Activated CD8-positive, alpha-beta memory T cell treated with anti-CD3 and anti-CD28 coated beads, Interleukin-2, amount 50 U/mL, for 48 hours (primary cell): ENCODE measurements around the gene ABCC11.
A peak's percentile ranks its signal among the peaks of the same experiment; 100 is the strongest.
"Not testable (repeated sequence)": the region's sequence is repeated elsewhere in the genome, so short reads cannot be mapped to it uniquely, and the experiment has no call there.

Experiments
- DNase-seq: peaks from one replicate; pipeline ENCODE4 v3.0.0-alpha.2; 2020

The ABCC11 gene

DNA sequence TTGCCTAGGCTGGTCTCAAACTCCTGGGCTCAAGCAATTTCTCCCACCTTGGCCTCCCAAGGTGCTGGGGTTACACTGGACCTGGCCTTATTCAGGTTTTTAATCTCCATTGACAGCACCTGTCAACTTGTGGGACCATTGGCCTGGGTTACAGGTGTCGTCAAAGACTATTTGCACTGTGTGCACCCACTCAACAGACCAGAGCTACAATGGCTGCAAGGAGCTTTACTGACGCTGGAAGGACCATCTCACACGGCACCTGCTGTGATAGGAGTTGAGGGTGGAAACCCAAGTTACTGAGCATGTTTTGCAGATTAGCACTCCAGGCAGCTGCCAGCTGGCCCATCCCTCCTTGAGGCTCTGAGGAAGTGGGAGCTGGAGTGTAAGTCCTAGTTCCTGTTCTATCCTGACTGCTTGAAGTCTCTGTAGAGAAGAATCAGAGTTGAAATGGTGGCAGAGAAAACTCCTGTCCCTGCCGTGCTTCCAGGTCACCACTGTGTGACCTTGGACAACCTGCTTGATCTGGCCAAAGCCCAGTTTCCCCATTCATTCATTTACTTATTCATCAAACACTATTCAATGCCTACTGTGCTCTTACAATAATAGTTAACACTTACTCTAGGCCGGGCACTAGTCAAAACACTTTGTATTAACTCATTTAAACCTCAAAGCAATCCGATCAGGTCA lies 45.7 kb downstream of the ABCC11 start:
- DNase-seq: no peak

DNA sequence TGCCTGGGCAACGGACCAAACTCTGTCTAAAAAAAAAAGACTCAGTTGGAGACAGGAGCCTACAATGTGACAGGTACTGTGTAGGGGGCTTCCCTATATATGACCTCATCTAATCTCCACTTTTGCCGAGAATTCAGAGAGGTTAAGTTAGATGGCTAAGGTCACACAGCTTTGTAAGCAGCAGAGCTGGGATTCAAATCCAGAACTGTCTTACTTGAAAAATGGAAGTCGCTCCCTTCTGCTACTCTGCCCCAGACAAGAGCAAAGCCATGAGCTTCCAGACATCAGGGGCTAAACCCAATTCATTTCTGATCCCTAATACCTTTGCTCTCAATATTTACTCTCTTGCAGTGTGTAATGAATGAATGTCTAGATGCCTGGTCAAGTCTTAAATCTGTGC lies 50.0 kb downstream of the ABCC11 start:
- DNase-seq: no peak

- DNase-seq: no peak
Measured at GRCh38 chr16:48194828-48195556, 52.3 kb downstream of the ABCC11 start.

DNA sequence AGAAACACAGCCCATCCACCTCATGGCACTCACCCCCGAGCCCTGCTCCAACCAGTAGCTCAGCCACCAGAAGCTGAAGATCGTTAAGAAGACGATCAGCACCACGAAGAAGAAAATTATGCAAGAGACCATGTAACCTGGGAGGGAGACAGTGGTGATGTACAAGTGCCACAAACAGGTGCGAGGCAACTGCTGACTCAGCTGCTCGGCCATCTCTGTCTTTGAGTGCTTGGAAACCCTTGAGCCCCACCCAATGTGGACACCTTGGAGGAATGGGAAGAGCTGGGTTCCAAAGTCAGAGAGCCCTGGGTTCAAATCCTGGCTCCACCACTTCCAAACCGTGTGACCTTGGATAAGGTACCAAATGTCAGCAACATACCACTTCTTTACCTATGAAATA lies 53.5 kb downstream of the ABCC11 start:
- DNase-seq: no peak

GRCh38 chr16:48188449-48189102 lies 58.8 kb downstream of the ABCC11 start:
- DNase-seq: no peak

DNA sequence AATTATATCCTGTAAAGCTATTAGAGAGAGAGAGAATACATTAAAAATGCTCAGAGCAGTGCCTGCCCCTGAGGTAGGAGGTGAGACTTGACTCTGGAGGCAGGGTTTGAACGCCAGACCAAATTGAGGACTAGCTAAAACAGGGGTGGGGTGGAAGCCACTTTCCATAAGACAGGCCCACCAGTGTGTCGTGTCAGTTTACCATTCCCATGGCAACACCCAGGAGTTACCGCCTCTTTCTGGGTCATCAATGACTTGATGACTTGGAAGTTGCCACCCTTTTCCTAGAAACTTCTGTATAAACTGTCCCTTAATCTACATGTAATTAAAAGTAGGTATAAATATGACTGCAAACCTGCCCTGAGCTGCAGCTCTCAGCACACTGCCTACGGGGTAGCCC lies 59.6 kb downstream of the ABCC11 start:
- DNase-seq: no peak

- no peak for DNase-seq
Measured at GRCh38 chr16:48184681-48185080, 62.7 kb downstream of the ABCC11 start.

GRCh38 chr16:48182979-48183537 lies 64.3 kb downstream of the ABCC11 start:
- no peak for DNase-seq

- not testable (repeated sequence) for DNase-seq
Measured at GRCh38 chr16:48181746-48182520, 65.4 kb downstream of the ABCC11 start.

GRCh38 chr16:48180868-48181480 lies 66.4 kb downstream of the ABCC11 start:
- DNase-seq: no peak

DNA sequence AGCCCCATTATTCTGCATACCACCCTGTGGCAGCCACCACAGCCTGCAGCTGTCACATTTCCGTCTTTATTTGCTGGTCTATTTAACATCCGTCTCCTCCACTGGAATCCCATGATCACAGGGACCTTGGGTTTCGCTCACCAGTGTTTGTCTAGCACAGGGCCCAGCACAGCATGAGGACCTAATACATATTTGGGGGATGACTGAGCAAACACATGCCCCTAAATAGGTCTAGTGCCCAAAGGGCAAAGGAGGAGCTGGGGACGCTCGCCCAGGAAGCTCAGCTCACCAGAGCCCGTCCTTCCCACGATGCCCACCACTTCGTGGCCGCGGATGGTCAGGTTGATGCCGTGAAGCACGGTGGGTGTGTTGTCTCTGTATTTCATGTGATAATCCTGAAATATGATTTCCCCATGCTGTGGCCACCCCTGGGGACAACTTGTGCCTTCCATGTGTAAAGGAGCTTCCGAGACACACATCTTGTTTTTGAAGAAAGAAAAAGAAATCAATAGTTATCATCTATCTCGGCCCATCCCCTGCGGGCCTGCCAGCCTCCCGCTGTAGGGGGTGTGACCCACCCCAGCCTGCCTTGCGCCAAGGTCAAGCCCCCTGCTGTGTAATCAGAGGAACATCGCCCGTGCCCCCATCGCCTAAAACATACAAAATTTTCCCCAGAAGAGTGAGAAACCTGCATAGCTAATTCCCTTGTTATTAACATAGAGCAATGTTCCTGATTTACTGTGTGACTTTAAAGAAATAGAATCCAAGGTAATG lies 70.5 kb downstream of the ABCC11 start:
- no peak for DNase-seq

- no peak for DNase-seq
Measured at GRCh38 chr16:48173889-48174288, 73.5 kb downstream of the ABCC11 start.

DNA sequence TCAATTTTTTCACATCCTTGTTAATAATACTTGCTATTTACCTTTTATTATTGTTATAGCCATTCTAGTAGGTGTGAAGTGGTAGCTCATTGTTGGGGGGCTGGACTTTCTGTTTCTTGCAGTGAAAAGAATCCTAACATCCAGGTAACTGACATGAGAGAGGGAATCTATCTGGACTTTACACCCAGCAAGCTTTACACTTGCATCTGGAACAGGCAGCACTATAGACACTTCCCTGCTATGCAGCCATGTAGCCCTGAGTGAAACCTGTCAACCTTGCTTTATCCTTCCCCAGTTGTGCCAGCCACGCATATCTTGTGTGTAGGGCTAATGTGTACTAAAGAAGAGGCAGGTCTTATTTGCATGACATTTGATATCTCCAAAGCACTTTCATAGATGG lies 74.7 kb downstream of the ABCC11 start:
- DNase-seq: no peak

GRCh38 chr16:48169896-48170295 lies 77.4 kb downstream of the ABCC11 start:
- no peak for DNase-seq

DNA sequence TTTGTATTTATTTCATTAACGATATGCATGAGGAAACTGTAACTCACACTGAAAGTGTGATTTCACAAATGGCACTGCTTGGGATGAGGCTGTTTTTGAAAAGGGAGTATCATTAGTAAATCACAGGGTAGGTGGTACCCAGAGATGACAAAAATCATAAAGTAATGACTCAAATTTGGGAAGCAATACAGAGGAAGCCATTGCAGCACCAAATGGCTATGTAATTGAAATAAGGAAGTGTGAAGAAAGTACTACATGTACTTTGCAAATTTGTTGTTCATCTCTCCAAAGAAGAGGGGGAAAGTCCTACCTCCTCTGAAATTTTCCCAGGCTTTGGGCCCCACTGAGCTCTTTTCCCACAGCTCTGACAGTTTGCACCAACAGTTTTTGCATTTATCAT lies 79.3 kb downstream of the ABCC11 start:
- DNase-seq: no peak

DNA sequence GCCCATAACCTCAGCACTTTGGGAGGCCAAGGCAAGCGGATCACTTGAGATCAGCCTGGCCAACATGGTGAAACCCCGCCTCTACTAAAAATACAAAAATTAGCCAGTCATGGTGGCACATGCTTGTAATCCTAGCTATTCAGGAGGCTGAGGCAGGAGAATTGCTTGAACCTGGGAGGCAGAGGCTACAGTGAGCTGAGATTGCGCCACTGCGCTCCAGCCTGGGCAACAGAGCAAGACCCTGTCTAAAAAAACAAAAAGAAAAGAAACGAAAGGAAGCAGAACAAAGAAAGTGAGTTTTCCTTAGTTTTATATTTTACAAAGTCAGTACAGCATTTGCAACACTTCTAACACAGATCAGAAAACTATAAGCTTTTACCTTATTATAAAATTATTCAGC lies 80.7 kb downstream of the ABCC11 start:
- not testable (repeated sequence) for DNase-seq

DNA sequence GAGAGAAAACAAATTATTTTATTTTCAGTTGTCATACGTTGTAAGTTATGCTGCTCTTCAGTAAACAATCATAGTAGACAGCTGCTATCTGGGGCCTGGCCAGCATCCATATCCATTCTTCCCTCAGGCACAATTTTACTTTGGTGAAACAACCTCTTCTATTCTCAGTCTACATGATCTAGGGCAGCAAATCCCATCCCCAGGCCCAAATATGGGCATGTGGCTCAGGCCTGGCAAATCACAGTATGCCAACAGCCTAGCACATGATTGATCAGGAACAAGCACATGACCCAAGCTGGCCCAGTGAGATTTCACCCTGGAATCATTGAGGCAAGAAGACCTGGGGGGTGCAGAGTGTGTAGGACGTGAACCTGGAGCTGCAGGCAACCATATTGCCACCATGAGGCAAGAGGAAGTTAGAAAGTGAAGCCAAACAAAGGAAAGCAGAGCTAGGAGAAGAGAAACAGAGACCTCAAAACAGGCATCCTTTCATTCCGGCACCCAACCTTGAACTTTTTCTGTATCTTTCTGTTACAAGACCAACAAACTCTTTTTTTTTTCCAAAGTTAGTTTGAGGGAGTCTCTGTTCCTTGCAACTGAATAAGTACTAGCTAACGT lies 81.3 kb downstream of the ABCC11 start:
- DNase-seq: no peak

- DNase-seq: peak; percentile 89
Measured at GRCh38 chr16:48164907-48165715, 82.2 kb downstream of the ABCC11 start.

DNA sequence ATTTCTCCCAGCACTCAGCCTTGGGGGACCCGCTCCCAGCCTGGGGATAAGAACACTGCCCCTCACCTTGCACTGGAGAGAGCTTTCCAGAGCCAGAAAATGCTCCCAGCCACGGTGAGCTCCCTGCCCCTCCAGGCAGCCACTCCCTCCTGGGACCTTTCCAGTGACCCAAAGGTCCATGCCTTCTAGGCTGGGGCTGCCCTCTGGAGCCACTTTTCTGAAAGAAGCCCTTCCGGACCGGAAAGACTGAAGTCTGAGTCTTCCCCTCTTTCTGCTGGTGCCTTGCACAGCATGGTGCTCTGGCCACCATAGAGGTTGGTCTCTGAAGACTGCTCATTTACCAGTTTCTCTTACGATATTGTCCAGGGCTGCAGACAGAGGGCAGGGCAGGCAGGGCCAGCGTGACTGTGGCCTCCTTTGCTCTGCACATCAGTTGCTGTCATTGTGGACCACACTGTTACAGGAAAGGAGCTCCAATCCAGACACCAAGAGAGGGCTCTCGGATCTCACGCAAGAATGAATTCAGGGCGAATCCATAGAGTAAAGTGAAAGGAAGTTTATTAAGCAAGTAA lies 84.4 kb downstream of the ABCC11 start:
- DNase-seq: no peak

DNA sequence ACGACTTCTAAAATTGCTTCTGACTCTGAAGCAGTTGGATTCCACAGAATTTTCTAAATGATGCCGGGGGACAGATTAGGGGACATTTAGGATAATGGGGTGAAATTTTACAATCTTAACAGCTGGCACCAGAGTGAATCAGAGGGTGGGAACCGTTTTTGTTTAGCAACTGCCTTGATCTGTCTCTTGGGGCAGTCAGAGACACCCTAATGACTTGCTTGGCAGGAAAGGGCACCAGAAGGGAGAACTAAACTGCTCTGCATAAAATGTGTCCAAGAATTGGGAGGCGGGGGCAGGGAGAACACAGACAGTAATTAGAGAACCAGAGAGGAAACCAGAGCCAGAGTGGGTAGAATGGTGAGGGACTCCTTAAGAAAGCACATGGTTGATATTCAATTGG lies 85.4 kb downstream of the ABCC11 start:
- no peak for DNase-seq
